ENCODE results near the gene CEP112.

DNA sequence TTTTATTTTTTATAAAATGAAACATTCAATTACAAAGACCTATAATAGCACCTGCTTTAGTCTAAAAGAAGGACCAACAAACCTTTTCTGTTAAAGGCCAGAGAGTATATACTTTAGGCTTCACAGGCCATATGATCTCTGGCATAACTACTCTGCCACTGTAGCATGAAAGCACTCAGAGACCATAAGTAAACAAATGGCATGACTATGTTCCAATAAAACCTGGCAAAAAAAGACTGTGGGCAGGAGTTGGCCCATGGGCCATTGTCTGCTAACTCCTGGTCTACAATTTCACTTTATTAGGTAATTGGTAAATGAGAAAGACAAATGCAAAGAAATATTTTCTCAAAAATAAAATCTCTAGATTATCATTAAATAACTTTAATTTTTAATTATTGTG lies 14.9 kb downstream of the CEP112 start:
- no peak for TF ChIP-seq POLR2A (IDR thresholded peaks at IDR 0.05; ENCODE audit: low read depth, low read length)
- TF ChIP-seq POLR2AphosphoS5 (IDR thresholded peaks at IDR 0.05; ENCODE audit: low read depth, low read length): no peak
- TF ChIP-seq TAF1 (IDR thresholded peaks at IDR 0.05; ENCODE audit: low read depth, low read length): no peak
- no peak for TF ChIP-seq SPI1 (IDR thresholded peaks at IDR 0.05; ENCODE audit: low read depth, low read length)

All from GM12891 (cell line).